ENCODE measurements around the gene APBB2. TPM values are rescaled to one million over a fixed set of nuclear protein-coding genes. Genes with fewer than 3 reads are reported as not detected.

Gene APBB2
- total and polyA plus RNA-seq, 10 of the 15 experiments (the other 5 are each of a cell fraction or from before 2014, with no cell fraction given) = 2.7 to 24.6 (median 19.0) TPM

GRCh38 chr4:40952217-40952616 is 262.1 kb downstream of the APBB2 start:
- FAIRE-seq (no peak), ATAC-seq (no peak), DNase-seq (ENCODE audit: low read depth, low spot score) (no peak)
- no peak for TF ChIP-seq SP1 (IDR thresholded peaks at IDR 0.05; ENCODE audit: low read depth, low read length)
- TF ChIP-seq ZNF207 (IDR thresholded peaks at IDR 0.05; ENCODE audit: borderline replicate concordance) = no peak
- no peak for TF ChIP-seq GABPA (IDR thresholded peaks at IDR 0.05; ENCODE audit: low read depth)
- no peak for TF ChIP-seq IRF4 (IDR thresholded peaks at IDR 0.05; ENCODE audit: low read depth, low read length)
- TF ChIP-seq, protein P1, sequence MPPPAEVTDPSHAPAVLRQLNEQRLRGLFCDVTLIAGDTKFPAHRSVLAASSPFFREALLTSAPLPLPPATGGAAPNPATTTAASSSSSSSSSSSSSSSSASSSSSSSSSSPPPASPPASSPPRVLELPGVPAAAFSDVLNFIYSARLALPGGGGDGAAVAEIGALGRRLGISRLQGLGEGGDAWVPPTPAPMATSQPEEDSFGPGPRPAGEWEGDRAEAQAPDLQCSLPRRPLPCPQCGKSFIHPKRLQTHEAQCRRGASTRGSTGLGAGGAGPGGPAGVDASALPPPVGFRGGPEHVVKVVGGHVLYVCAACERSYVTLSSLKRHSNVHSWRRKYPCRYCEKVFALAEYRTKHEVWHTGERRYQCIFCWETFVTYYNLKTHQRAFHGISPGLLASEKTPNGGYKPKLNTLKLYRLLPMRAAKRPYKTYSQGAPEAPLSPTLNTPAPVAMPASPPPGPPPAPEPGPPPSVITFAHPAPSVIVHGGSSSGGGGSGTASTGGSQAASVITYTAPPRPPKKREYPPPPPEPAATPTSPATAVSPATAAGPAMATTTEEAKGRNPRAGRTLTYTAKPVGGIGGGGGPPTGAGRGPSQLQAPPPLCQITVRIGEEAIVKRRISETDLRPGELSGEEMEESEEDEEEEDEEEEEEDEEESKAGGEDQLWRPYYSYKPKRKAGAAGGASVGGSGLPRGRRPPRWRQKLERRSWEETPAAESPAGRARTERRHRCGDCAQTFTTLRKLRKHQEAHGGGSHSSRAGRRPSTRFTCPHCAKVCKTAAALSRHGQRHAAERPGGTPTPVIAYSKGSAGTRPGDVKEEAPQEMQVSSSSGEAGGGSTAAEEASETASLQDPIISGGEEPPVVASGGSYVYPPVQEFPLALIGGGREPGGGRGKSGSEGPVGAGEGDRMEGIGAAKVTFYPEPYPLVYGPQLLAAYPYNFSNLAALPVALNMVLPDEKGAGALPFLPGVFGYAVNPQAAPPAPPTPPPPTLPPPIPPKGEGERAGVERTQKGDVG (CRISPR knock-in tag; IDR thresholded peaks at IDR 0.05) = no peak
- TF ChIP-seq NR2C2 (IDR thresholded peaks at IDR 0.05; ENCODE audit: borderline replicate concordance, control insufficient read depth, insufficient read length, low read depth) = no peak
- TF ChIP-seq SUZ12 (IDR thresholded peaks at IDR 0.05; ENCODE audit: unreplicated experiment) = no peak
- TF ChIP-seq NFXL1 (IDR thresholded peaks at IDR 0.05; ENCODE audit: borderline replicate concordance) = no peak
- TF ChIP-seq HDGF (IDR thresholded peaks at IDR 0.05) = no peak
- TF ChIP-seq, protein P2, sequence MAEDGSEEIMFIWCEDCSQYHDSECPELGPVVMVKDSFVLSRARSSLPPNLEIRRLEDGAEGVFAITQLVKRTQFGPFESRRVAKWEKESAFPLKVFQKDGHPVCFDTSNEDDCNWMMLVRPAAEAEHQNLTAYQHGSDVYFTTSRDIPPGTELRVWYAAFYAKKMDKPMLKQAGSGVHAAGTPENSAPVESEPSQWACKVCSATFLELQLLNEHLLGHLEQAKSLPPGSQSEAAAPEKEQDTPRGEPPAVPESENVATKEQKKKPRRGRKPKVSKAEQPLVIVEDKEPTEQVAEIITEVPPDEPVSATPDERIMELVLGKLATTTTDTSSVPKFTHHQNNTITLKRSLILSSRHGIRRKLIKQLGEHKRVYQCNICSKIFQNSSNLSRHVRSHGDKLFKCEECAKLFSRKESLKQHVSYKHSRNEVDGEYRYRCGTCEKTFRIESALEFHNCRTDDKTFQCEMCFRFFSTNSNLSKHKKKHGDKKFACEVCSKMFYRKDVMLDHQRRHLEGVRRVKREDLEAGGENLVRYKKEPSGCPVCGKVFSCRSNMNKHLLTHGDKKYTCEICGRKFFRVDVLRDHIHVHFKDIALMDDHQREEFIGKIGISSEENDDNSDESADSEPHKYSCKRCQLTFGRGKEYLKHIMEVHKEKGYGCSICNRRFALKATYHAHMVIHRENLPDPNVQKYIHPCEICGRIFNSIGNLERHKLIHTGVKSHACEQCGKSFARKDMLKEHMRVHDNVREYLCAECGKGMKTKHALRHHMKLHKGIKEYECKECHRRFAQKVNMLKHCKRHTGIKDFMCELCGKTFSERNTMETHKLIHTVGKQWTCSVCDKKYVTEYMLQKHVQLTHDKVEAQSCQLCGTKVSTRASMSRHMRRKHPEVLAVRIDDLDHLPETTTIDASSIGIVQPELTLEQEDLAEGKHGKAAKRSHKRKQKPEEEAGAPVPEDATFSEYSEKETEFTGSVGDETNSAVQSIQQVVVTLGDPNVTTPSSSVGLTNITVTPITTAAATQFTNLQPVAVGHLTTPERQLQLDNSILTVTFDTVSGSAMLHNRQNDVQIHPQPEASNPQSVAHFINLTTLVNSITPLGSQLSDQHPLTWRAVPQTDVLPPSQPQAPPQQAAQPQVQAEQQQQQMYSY (CRISPR knock-in tag; IDR thresholded peaks at IDR 0.05) = no peak
- TF ChIP-seq POLR2AphosphoS2 (IDR thresholded peaks at IDR 0.05; ENCODE audit: low read depth, low read length) = no peak
- TF ChIP-seq SMAD1 (IDR thresholded peaks at IDR 0.05; ENCODE audit: low read depth, partially characterized antibody) = no peak
- no peak for TF ChIP-seq E4F1 (IDR thresholded peaks at IDR 0.05; ENCODE audit: borderline replicate concordance, partially characterized antibody)
- no peak for TF ChIP-seq NFYB (IDR thresholded peaks at IDR 0.05; ENCODE audit: insufficient read depth, low read depth, low read length)
- TF ChIP-seq ESRRA (IDR thresholded peaks at IDR 0.05; ENCODE audit: low read length) = no peak
- no peak for TF ChIP-seq POLR2AphosphoS5 (IDR thresholded peaks at IDR 0.05; ENCODE audit: low read length)
- no peaks in the 10 kb centered on the region for H4K20me1 ChIP-seq (ENCODE audit: control insufficient read depth, insufficient read depth)
- no peak overlapping the region for H2AFZ ChIP-seq (ENCODE audit: control insufficient read depth, low read depth, low read length)
- WGBS (ENCODE audit: insufficient coverage, insufficient replicate concordance, low lambda C conversion rate, missing lambda C conversion rate) = 87% methylated on average over 4 of the region's 4 CpGs
- no peak overlapping the region for H3K27ac ChIP-seq (ENCODE audit: control insufficient read depth, insufficient read depth)
- no peaks in the 10 kb centered on the region; a peak in 1 of 4 replicates for H3K36me3 ChIP-seq (ENCODE audit: control insufficient read depth in 2 of 2, insufficient read depth in 2 of 2, low read length in 1 of 2)
- H3K4me1 ChIP-seq (ENCODE audit: control insufficient read depth, insufficient read depth, low read length) = peaks cover 5% of the 10 kb centered on the region
- no peaks in the 10 kb centered on the region for H3K9me3 ChIP-seq (replicated peaks; ENCODE audit: control insufficient read depth, insufficient read depth, low read length)
- intact Hi-C loops (cut with micrococcal nuclease; ENCODE audit: unreplicated experiment) (no loop called here), in situ Hi-C loops (cut with MboI) (no loop called here)
- SMC1A ChIA-PET (ENCODE audit: uncharacterized antibody, unreplicated experiment) = interaction anchor here (1.4 kb wide), 1 partner anchor 32 kb away, joined by 5 read pairs; no protein-coding TSS in a partner anchor
- H3K4me2 ChIP-seq (ENCODE audit: control insufficient read depth, insufficient read depth) = no peak overlapping the region
- RAD21 ChIA-PET (ENCODE audit: unreplicated experiment) = no interaction called here
- POLR2A ChIA-PET = no interaction called here
- H3K79me2 ChIP-seq (ENCODE audit: control insufficient read depth, insufficient read depth, low read length) = no peaks in the 10 kb centered on the region
- CTCF ChIA-PET = interaction anchor here (0.8 to 1.3 kb wide), 2 partner anchors 24 to 247 kb away, joined by 3 read pairs; no protein-coding TSS in a partner anchor
- H3K9ac ChIP-seq (ENCODE audit: control insufficient read depth, insufficient read depth, low read length) = no peak overlapping the region
- H3K27me3 ChIP-seq (replicated peaks in 1 of 2; ENCODE audit: control insufficient read depth in 2 of 2, insufficient read depth in 2 of 2, low read length in 1 of 2) = no peaks in the 10 kb centered on the region
- H3K4me3 ChIP-seq = no peak overlapping the region
- BruUV-seq (replicated peaks) = no TSS peak
